Measurements from ENCODE around the gene LEO1. TPM values are rescaled to one million over a fixed set of nuclear protein-coding genes. Genes with fewer than 3 reads are reported as not detected.

LEO1 gene
- total and polyA plus RNA-seq, 2 of the 13 experiments (the other 11 are each of a cell fraction or from before 2014, with no cell fraction given), result 17.0 to 60.3 TPM

DNA sequence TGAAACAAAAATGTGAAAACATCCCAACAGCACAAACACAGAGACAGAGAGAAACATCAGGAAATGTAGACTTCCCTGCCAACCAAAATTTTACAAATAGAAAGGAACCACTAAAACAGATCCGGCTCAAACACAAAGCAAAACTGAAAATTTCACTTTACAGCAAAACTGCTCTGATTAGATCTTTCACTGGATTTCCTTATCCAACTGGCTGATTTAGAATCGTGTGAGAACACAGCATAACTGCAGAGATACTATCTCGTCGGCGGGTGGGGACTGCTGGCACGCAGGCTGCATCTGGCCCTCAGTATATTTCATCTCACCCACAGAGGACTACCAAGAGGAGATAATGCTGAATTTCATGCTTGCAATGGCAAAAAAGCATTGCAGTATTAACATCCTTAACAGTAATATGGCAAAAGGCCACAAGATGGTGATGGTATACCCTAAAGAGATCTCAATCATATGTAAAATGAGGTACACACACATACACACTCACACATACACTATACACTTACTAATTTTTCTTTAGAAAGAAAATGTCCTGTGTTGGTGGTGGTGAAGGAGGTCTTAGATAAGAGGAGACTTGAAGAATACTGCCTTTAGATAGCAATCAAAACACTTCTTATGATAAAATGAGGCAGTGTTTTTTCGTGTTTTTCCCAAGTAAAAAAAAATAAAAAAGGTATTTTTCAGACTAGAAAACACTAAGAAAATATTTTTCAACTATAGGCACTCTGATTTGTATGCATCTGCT is 10.6 kb upstream of the LEO1 start (continued):
- TF ChIP-seq, protein P1, sequence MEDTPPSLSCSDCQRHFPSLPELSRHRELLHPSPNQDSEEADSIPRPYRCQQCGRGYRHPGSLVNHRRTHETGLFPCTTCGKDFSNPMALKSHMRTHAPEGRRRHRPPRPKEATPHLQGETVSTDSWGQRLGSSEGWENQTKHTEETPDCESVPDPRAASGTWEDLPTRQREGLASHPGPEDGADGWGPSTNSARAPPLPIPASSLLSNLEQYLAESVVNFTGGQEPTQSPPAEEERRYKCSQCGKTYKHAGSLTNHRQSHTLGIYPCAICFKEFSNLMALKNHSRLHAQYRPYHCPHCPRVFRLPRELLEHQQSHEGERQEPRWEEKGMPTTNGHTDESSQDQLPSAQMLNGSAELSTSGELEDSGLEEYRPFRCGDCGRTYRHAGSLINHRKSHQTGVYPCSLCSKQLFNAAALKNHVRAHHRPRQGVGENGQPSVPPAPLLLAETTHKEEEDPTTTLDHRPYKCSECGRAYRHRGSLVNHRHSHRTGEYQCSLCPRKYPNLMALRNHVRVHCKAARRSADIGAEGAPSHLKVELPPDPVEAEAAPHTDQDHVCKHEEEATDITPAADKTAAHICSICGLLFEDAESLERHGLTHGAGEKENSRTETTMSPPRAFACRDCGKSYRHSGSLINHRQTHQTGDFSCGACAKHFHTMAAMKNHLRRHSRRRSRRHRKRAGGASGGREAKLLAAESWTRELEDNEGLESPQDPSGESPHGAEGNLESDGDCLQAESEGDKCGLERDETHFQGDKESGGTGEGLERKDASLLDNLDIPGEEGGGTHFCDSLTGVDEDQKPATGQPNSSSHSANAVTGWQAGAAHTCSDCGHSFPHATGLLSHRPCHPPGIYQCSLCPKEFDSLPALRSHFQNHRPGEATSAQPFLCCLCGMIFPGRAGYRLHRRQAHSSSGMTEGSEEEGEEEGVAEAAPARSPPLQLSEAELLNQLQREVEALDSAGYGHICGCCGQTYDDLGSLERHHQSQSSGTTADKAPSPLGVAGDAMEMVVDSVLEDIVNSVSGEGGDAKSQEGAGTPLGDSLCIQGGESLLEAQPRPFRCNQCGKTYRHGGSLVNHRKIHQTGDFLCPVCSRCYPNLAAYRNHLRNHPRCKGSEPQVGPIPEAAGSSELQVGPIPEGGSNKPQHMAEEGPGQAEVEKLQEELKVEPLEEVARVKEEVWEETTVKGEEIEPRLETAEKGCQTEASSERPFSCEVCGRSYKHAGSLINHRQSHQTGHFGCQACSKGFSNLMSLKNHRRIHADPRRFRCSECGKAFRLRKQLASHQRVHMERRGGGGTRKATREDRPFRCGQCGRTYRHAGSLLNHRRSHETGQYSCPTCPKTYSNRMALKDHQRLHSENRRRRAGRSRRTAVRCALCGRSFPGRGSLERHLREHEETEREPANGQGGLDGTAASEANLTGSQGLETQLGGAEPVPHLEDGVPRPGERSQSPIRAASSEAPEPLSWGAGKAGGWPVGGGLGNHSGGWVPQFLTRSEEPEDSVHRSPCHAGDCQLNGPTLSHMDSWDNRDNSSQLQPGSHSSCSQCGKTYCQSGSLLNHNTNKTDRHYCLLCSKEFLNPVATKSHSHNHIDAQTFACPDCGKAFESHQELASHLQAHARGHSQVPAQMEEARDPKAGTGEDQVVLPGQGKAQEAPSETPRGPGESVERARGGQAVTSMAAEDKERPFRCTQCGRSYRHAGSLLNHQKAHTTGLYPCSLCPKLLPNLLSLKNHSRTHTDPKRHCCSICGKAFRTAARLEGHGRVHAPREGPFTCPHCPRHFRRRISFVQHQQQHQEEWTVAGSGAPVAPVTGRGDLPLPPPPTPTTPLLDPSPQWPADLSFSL (CRISPR knock-in tag; IDR thresholded peaks at IDR 0.05), result peak; percentile 81; the same call in 1 of the 2 replicates
- TF ChIP-seq ZKSCAN5 (CRISPR knock-in tag; IDR thresholded peaks at IDR 0.05), result no peak
- TF ChIP-seq ZNF136 (CRISPR knock-in tag; IDR thresholded peaks at IDR 0.05; ENCODE audit: low read depth), result no peak
- TF ChIP-seq, protein P2, sequence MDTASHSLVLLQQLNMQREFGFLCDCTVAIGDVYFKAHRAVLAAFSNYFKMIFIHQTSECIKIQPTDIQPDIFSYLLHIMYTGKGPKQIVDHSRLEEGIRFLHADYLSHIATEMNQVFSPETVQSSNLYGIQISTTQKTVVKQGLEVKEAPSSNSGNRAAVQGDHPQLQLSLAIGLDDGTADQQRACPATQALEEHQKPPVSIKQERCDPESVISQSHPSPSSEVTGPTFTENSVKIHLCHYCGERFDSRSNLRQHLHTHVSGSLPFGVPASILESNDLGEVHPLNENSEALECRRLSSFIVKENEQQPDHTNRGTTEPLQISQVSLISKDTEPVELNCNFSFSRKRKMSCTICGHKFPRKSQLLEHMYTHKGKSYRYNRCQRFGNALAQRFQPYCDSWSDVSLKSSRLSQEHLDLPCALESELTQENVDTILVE (CRISPR knock-in tag; IDR thresholded peaks at IDR 0.05), result no peak
- TF ChIP-seq MAZ (IDR thresholded peaks at IDR 0.05; ENCODE audit: borderline replicate concordance, low read depth, low read length), result no peak
- TF ChIP-seq MAZ (CRISPR knock-in tag; IDR thresholded peaks at IDR 0.05; ENCODE audit: low read depth), result no peak
- no peak for TF ChIP-seq SPEN (CRISPR knock-in tag; IDR thresholded peaks at IDR 0.05; ENCODE audit: low read depth)
- TF ChIP-seq ZBTB1 (CRISPR knock-in tag; IDR thresholded peaks at IDR 0.05; ENCODE audit: borderline replicate concordance), result no peak
- TF ChIP-seq ZNF816 (CRISPR knock-in tag; IDR thresholded peaks at IDR 0.05; ENCODE audit: borderline replicate concordance), result no peak
- TF ChIP-seq, protein P3, sequence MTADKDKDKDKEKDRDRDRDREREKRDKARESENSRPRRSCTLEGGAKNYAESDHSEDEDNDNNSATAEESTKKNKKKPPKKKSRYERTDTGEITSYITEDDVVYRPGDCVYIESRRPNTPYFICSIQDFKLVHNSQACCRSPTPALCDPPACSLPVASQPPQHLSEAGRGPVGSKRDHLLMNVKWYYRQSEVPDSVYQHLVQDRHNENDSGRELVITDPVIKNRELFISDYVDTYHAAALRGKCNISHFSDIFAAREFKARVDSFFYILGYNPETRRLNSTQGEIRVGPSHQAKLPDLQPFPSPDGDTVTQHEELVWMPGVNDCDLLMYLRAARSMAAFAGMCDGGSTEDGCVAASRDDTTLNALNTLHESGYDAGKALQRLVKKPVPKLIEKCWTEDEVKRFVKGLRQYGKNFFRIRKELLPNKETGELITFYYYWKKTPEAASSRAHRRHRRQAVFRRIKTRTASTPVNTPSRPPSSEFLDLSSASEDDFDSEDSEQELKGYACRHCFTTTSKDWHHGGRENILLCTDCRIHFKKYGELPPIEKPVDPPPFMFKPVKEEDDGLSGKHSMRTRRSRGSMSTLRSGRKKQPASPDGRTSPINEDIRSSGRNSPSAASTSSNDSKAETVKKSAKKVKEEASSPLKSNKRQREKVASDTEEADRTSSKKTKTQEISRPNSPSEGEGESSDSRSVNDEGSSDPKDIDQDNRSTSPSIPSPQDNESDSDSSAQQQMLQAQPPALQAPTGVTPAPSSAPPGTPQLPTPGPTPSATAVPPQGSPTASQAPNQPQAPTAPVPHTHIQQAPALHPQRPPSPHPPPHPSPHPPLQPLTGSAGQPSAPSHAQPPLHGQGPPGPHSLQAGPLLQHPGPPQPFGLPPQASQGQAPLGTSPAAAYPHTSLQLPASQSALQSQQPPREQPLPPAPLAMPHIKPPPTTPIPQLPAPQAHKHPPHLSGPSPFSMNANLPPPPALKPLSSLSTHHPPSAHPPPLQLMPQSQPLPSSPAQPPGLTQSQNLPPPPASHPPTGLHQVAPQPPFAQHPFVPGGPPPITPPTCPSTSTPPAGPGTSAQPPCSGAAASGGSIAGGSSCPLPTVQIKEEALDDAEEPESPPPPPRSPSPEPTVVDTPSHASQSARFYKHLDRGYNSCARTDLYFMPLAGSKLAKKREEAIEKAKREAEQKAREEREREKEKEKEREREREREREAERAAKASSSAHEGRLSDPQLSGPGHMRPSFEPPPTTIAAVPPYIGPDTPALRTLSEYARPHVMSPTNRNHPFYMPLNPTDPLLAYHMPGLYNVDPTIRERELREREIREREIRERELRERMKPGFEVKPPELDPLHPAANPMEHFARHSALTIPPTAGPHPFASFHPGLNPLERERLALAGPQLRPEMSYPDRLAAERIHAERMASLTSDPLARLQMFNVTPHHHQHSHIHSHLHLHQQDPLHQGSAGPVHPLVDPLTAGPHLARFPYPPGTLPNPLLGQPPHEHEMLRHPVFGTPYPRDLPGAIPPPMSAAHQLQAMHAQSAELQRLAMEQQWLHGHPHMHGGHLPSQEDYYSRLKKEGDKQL (CRISPR knock-in tag; IDR thresholded peaks at IDR 0.05; ENCODE audit: low read depth), result no peak
- no peak for TF ChIP-seq CHCHD3 (CRISPR knock-in tag; IDR thresholded peaks at IDR 0.05)
- no peak for TF ChIP-seq HNRNPUL1 (IDR thresholded peaks at IDR 0.05; ENCODE audit: low read depth, low read length)
- TF ChIP-seq FOSL1 (CRISPR knock-in tag; IDR thresholded peaks at IDR 0.05; ENCODE audit: borderline replicate concordance), result no peak
- TF ChIP-seq RAD21 (CRISPR knock-in tag; IDR thresholded peaks at IDR 0.05), result peak; percentile 76
- TF ChIP-seq, protein P4, sequence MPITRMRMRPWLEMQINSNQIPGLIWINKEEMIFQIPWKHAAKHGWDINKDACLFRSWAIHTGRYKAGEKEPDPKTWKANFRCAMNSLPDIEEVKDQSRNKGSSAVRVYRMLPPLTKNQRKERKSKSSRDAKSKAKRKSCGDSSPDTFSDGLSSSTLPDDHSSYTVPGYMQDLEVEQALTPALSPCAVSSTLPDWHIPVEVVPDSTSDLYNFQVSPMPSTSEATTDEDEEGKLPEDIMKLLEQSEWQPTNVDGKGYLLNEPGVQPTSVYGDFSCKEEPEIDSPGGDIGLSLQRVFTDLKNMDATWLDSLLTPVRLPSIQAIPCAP (CRISPR knock-in tag; IDR thresholded peaks at IDR 0.05; ENCODE audit: low read depth), result no peak

Data from HepG2 (cell line).